Psoas muscle (tissue), 8 donors: ENCODE data around the gene EIF4A2. TPM values are rescaled to one million over a fixed set of nuclear protein-coding genes. Genes with fewer than 3 reads are reported as not detected.
A peak's percentile ranks its signal among the peaks of the same experiment; 100 is the strongest.

Experiments used
- ATAC-seq, 4 donors: fragments of 200-7000 bp; cut with Tn5 transposase; one replicate each; pipeline ENCODE4 v1.9.1; 2020; ENCODE audit warnings: moderate library complexity in 3 of 4, mild to moderate bottlenecking in 2 of 4
- DNase-seq, 2 donors: peaks; one replicate each; pipeline ENCODE4 v3.0.0-alpha.2; 2020
- H3K27ac ChIP-seq: fragments of 200-600 bp; one replicate; pipeline ENCODE4 v1.8.0; 2022
- H3K27me3 ChIP-seq, 3 donors: fragments of 200-600 bp in 1 of 3; one replicate each; pipeline versions ENCODE4 v1.6.1 to v1.8.0; 2013 to 2022; ENCODE audit warnings: low read length in 2 of 3, mild to moderate bottlenecking in 2 of 3, moderate library complexity in 1 of 3; ENCODE audit not compliant: insufficient read depth in 3 of 3
- H3K36me3 ChIP-seq, 2 donors: fragments of 200-600 bp in 1 of 2; one replicate each; pipeline versions ENCODE4 v1.6.1 to v1.8.0; 2013 to 2022; ENCODE audit warnings: low read depth in 1 of 2, mild to moderate bottlenecking in 1 of 2, moderate library complexity in 1 of 2; ENCODE audit not compliant: insufficient read depth in 1 of 2
- H3K4me1 ChIP-seq: fragments of 200-600 bp; one replicate; pipeline ENCODE4 v1.8.0; 2022
- H3K4me3 ChIP-seq: fragments of 200-600 bp; one replicate; pipeline ENCODE4 v1.8.0; 2022; ENCODE audit warnings: mild to moderate bottlenecking
- H3K9me3 ChIP-seq: fragments of 200-600 bp; one replicate; pipeline ENCODE4 v1.8.0; 2022
- CTCF ChIP-seq: fragments of 200-600 bp; IDR thresholded peaks from one replicate; pipeline ENCODE4 v1.8.0; 2022; ENCODE audit warnings: antibody characterized with exemption
- WGBS, 3 donors: extraction: QIAGEN DNeasy Blood & Tissue Kit; methylation state at CpG; one replicate each; pipeline versions ENCODE4 v1.1.6 to v1.1.7; 2013; 5-methylcytosine and 5-hydroxymethylcytosine counted together
- intact Hi-C, 2 donors: fragments of 100-400 bp; cut with DNase I; formaldehyde crosslinking; loops; one replicate each; pipeline versions ENCODE4 v1.11.0 to v1.14.2; 2022
- polyA plus RNA-seq, 3 donors: library from polyadenylated mRNA; stranded (reverse); fragments of 200-250 nt; gene quantifications; one replicate each; pipeline ENCODE4 v1.2.3, GENCODE V29; 2013
- total RNA-seq, 4 donors: library from RNA; stranded (reverse); fragmentation: NEBNext Ultra II Directional in 2 of 4; extraction: Animal tissue kit (Norgen Biotek cat#: 25700) in 2 of 4; gene quantifications; one replicate each; pipeline versions ENCODE4 v1.2.1 to v1.2.4, GENCODE V29; 2021 to 2023
- donor health status: healthy with polysubstance abuse.
- donor health status: DM: no; HTN: no; CAD: no; lungs with moderate emphysema.
- donor health status: Bipolar disorder and iron deficiency.
- donor health status: healthy.
- donor health status: DM: yes; HTN: yes; CAD: no.
- donor health status: DM: no; HTN: no; CAD: no.
- donor health status: DM: no; HTN: no; CAD: no.
- donor health status: DM: yes; HTN: yes; CAD: no.

The EIF4A2 gene
- total and polyA plus RNA-seq, 7 donors = 397 to 778 (median 570) TPM

- intact Hi-C loops = loop anchor here in 1 of 2 donors (5.0 kb wide), 1 partner anchor 206 kb away; no protein-coding TSS in a partner anchor
- no peak for TF ChIP-seq CTCF
- WGBS, 3 donors = 75 to 84% (median 79%) methylated on average over 2 of the region's 2 CpGs
These were observed 40.0 kb downstream of the EIF4A2 start for GRCh38 chr3:186823386-186823785.

GRCh38 chr3:186824430-186825139, 41.2 kb downstream of the EIF4A2 start:
- Histone ChIP-seq H3K27me3 (peaks cover 0 to 42% (median 15%) of the 10 kb centered on the region in 3 donors), H3K27ac (no peak overlapping the region), H3K4me3 (no peak overlapping the region), H3K4me1 (no peaks in the 10 kb centered on the region), H3K36me3 (no peaks in the 10 kb centered on the region), H3K9me3 (no peaks in the 10 kb centered on the region)
- 23 to 31% (median 30%) methylated on average over 18 of the region's 18 CpGs for WGBS, 3 donors
- no peak for DNase-seq
- ATAC-seq = no peak
- no peak for TF ChIP-seq CTCF
- intact Hi-C loops = loop anchor here in 1 of 2 donors (5.0 kb wide), 1 partner anchor 207 kb away; no protein-coding TSS in a partner anchor

More at GRCh38 chr3:186823386-186823785, 40.0 kb downstream of the EIF4A2 start:
- Histone ChIP-seq H3K27ac (no peak overlapping the region), H3K36me3 (no peaks in the 10 kb centered on the region), H3K9me3 (no peaks in the 10 kb centered on the region), H3K27me3 (peaks cover 0 to 31% (median 14%) of the 10 kb centered on the region in 3 donors), H3K4me3 (no peak overlapping the region), H3K4me1 (no peaks in the 10 kb centered on the region)
- DNase-seq (no peak), ATAC-seq (no peak)

- peaks cover 0 to 49% (median 20%) of the 10 kb centered on the region in 3 donors for H3K27me3 ChIP-seq
- H3K9me3 ChIP-seq = no peaks in the 10 kb centered on the region
- H3K36me3 ChIP-seq = no peaks in the 10 kb centered on the region
- no peak for TF ChIP-seq CTCF
- DNase-seq (peak in 1 of 2 donors; percentile 21), ATAC-seq (no peak)
- H3K4me1 ChIP-seq = no peaks in the 10 kb centered on the region
- no peak overlapping the region for H3K4me3 ChIP-seq
- no peak overlapping the region for H3K27ac ChIP-seq
- intact Hi-C loops = no loop called here
- 5 to 7% (median 6%) methylated on average over 22 to 23 of the region's 23 CpGs for WGBS, 3 donors
These were observed 42.0 kb downstream of the EIF4A2 start for GRCh38 chr3:186825294-186825821.

- intact Hi-C loops = no loop called here
- DNase-seq (no peak), ATAC-seq (no peak)
- H3K4me3 ChIP-seq = no peak overlapping the region
- H3K27me3 ChIP-seq = peaks cover 0 to 53% (median 22%) of the 10 kb centered on the region in 3 donors
- no peaks in the 10 kb centered on the region for H3K4me1 ChIP-seq
- H3K9me3 ChIP-seq = no peaks in the 10 kb centered on the region
- 14 to 15% (median 15%) methylated on average over 11 of the region's 11 CpGs for WGBS, 3 donors
- no peaks in the 10 kb centered on the region for H3K36me3 ChIP-seq
- TF ChIP-seq CTCF = no peak
- H3K27ac ChIP-seq = no peak overlapping the region
These were observed 42.6 kb downstream of the EIF4A2 start for GRCh38 chr3:186825872-186826409.
